ENCODE results near the gene LYZL1.

DNA sequence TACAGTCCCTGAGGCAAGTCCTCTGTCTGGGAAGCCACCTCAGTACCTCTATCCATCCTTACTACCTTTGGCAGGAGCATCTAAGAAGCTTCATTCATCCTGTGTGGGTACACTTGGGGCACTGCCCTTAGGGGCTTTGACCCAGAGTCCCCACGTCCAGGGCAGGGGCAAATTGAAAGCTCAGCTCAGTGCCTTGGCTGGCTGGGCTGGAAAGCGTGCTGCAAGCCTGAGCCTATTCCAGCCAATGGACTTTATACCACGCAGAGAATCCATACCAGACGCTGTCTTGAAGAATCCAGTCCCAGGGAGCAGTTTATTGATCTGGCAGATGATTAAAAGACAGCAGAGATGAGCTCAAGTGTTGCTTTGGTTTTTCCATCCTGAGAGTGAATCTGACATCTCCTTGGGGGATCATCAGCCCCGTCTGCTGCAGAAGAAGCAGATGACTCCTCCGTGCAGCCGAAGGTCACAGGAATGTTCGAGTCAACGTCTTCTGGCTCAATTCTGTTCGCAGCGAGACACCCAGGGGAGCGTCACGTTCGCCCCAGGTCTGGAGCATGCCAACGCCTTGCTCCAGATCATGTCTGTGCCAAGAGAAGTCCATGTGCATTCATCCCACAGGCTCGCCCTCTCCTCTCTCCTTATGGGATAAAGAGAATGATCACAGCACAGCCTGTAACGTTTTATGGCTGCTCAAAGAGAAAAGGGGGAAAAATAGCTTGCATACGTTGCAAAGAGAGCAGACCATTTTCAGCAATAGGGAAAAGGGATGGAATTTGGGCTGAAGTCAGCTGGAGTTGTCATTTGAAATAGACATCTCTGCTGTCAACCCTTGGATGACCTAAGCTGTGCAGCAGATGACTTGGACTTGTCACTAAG, 35.8 kb upstream of the LYZL1 start:
- TF ChIP-seq, protein P1, sequence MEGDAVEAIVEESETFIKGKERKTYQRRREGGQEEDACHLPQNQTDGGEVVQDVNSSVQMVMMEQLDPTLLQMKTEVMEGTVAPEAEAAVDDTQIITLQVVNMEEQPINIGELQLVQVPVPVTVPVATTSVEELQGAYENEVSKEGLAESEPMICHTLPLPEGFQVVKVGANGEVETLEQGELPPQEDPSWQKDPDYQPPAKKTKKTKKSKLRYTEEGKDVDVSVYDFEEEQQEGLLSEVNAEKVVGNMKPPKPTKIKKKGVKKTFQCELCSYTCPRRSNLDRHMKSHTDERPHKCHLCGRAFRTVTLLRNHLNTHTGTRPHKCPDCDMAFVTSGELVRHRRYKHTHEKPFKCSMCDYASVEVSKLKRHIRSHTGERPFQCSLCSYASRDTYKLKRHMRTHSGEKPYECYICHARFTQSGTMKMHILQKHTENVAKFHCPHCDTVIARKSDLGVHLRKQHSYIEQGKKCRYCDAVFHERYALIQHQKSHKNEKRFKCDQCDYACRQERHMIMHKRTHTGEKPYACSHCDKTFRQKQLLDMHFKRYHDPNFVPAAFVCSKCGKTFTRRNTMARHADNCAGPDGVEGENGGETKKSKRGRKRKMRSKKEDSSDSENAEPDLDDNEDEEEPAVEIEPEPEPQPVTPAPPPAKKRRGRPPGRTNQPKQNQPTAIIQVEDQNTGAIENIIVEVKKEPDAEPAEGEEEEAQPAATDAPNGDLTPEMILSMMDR (IDR thresholded peaks at IDR 0.05), result no peak
- TF ChIP-seq EZH2 (IDR thresholded peaks at IDR 0.05; ENCODE audit: borderline replicate concordance, insufficient read depth, low read depth, low read length, poor library complexity, severe bottlenecking), result no peak

All from B cell (primary cell).